ENCODE measurements around the gene EHMT1. TPM values are rescaled to one million over a fixed set of nuclear protein-coding genes. Genes with fewer than 3 reads are reported as not detected.
A peak's percentile ranks its signal among the peaks of the same experiment; 100 is the strongest.

The EHMT1 gene
- total RNA-seq, 4 donors from 2014 or later: 77.2 to 300 (median 161) TPM

- Histone ChIP-seq H3K27ac (peak overlapping the region in 1 of 4 donors; percentile 35), H3K9me3 (no peaks in the 10 kb centered on the region), H3K4me1 (peaks cover 0 to 20% (median 10%) of the 10 kb centered on the region in 4 donors), H3K36me3 (peaks cover 0 to 47% (median 0%) of the 10 kb centered on the region in 3 donors), H3K4me3 (no peak overlapping the region), H3K27me3 (no peaks in the 10 kb centered on the region)
- TF ChIP-seq POLR2A (IDR thresholded peaks at IDR 0.05): no peak
- TF ChIP-seq CTCF (IDR thresholded peaks at IDR 0.05): no peak
- no peak for DNase-seq
Measured at GRCh38 chr9:137575716-137576411, 42.9 kb upstream of the EHMT1 start.

GRCh38 chr9:137578518-137579258 lies 40.1 kb upstream of the EHMT1 start, which contains the start of gene DPH7:
DPH7 (minus strand) TSS chr9:137578925; CDS start chr9:137578777, 148 bp downstream.
- H3K9me3 ChIP-seq: no peaks in the 10 kb centered on the region
- H3K4me1 ChIP-seq: peaks cover 0 to 20% (median 10%) of the 10 kb centered on the region in 4 donors
- H3K27me3 ChIP-seq: no peaks in the 10 kb centered on the region
- DNase-seq: peak; percentile 95 to 98 (median 97)
- H3K36me3 ChIP-seq: peaks cover 0 to 35% (median 0%) of the 10 kb centered on the region in 3 donors
- H3K27ac ChIP-seq: peak within 1 kb of the TSS; percentile 63 to 94 (median 84)
- TF ChIP-seq POLR2A (IDR thresholded peaks at IDR 0.05): peak; percentile 73 to 76
- peak; percentile 94 to 98 (median 96) for TF ChIP-seq CTCF (IDR thresholded peaks at IDR 0.05)
- peak within 1 kb of the TSS; percentile 78 to 99 (median 88) for H3K4me3 ChIP-seq

GRCh38 chr9:137579259-137579604 lies 39.6 kb upstream of the EHMT1 start:
- H3K27ac ChIP-seq: peak overlapping the region; percentile 63 to 94 (median 84)
- H3K36me3 ChIP-seq: peaks cover 0 to 30% (median 0%) of the 10 kb centered on the region in 3 donors
- no peaks in the 10 kb centered on the region for H3K27me3 ChIP-seq
- DNase-seq: no peak
- H3K4me1 ChIP-seq: peaks cover 0 to 20% (median 10%) of the 10 kb centered on the region in 4 donors
- no peak for TF ChIP-seq CTCF (IDR thresholded peaks at IDR 0.05)
- no peak for TF ChIP-seq POLR2A (IDR thresholded peaks at IDR 0.05)
- H3K4me3 ChIP-seq: peak overlapping the region; percentile 78 to 99 (median 88)
- H3K9me3 ChIP-seq: no peaks in the 10 kb centered on the region

DNA sequence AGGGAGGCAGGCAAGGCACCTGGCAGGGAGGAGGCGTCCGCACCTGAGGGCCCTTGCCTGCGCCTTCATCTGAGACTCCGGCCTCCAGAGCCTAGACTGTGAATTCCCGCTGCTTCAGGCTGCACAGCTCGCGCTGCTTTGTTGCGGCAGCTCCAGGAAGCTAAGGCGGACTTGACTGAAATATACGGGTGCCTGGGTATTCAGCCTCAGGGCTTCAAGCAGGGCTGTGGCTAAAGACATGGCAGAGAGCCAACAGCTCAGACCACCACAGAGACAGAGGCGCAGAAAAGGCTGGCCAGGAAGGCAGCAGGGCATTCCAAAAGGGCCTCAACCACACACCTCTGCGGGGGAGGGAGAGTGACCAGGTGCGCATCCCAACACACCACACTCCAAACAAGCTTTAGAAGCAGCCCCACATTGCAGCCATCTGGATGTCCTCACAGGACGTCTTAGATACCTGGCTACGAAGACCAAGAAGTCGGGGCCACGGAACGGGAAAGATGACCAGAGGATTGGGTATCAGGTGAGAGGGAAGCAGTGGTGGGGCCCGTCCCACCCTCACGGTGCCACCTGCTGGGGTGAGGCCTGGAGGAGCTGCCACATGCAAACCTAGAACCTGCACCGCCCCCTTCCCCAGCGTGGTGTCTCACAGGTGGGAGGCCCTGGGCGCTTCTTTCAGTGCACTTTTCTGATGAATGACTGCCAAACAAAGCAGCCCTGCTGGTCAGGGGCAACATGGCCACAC lies 38.4 kb upstream of the EHMT1 start:
- TF ChIP-seq POLR2A (IDR thresholded peaks at IDR 0.05) (no peak), CTCF (IDR thresholded peaks at IDR 0.05) (no peak)
- H3K4me3 ChIP-seq: no peak overlapping the region
- peaks cover 0 to 20% (median 10%) of the 10 kb centered on the region in 4 donors for H3K4me1 ChIP-seq
- H3K9me3 ChIP-seq: no peaks in the 10 kb centered on the region
- H3K27ac ChIP-seq: no peak overlapping the region
- peaks cover 0 to 20% (median 0%) of the 10 kb centered on the region in 3 donors for H3K36me3 ChIP-seq
- DNase-seq: no peak
- no peaks in the 10 kb centered on the region for H3K27me3 ChIP-seq

DNA sequence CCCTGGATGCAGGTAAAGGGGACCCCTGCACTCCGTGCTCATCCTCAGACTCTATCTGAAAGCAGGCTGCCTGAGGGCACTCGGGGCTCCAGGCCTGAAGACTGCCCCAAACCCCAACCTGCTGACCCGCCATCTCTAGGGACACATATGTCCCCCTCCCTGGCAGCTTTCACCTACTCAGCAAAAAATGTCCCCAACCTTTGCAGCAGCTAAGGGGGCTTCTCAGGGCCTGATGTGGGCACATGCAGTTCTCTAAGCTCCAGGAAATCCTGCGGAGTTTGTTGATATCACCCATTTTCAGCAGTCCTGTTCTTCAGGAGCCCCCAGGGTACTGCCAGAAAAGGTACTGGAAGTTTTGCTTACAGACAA lies 37.9 kb upstream of the EHMT1 start:
- DNase-seq: no peak
- H3K4me3 ChIP-seq: no peak overlapping the region
- no peak for TF ChIP-seq CTCF (IDR thresholded peaks at IDR 0.05)
- no peak for TF ChIP-seq POLR2A (IDR thresholded peaks at IDR 0.05)
- H3K36me3 ChIP-seq: peaks cover 0 to 20% (median 0%) of the 10 kb centered on the region in 3 donors
- H3K27me3 ChIP-seq: no peaks in the 10 kb centered on the region
- no peak overlapping the region for H3K27ac ChIP-seq
- H3K4me1 ChIP-seq: peaks cover 0 to 20% (median 10%) of the 10 kb centered on the region in 4 donors
- H3K9me3 ChIP-seq: no peaks in the 10 kb centered on the region

Data from Peyer's patch (tissue), 4 donors.